Stimulated activated CD8-positive, alpha-beta memory T cell treated with anti-CD3 and anti-CD28 coated beads, Interleukin-7, amount 100 ng/mL, for 4 hours (primary cell): Measurements from ENCODE around the gene CHST5.

Experiments used
- DNase-seq, 2 donors: peaks; one replicate each; pipeline ENCODE4 v3.0.0-alpha.2; 2020; ENCODE audit warnings: low read depth in 2 of 2

CHST5 gene

GRCh38 chr16:75535901-75536300 lies at the start of gene CHST5:
Gene CHST5, minus strand, starts transcription at chr16:75536108. Its CDS starts 5,724 bp downstream, at chr16:75530384.
- DNase-seq = no peak

DNA sequence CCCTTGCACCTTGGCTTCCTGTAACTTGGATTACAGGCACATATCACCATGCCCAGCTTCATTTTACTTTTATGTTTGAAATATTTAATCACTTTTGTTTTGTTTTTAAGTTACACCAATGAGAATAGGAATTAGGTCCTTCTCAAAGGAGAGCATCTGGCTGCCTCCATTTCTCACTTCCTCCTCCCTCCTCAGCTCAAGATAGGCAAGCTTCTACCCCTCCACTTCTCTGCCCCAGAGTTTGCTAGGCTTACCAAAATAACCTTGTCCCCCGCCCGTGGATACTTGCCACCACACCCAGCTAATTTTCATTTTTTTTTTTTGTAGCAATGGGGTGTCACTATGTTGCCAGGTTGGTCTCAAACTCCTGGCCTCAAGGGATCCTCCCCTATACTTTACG lies 48.2 kb upstream of the CHST5 start:
- no peak for DNase-seq

DNA sequence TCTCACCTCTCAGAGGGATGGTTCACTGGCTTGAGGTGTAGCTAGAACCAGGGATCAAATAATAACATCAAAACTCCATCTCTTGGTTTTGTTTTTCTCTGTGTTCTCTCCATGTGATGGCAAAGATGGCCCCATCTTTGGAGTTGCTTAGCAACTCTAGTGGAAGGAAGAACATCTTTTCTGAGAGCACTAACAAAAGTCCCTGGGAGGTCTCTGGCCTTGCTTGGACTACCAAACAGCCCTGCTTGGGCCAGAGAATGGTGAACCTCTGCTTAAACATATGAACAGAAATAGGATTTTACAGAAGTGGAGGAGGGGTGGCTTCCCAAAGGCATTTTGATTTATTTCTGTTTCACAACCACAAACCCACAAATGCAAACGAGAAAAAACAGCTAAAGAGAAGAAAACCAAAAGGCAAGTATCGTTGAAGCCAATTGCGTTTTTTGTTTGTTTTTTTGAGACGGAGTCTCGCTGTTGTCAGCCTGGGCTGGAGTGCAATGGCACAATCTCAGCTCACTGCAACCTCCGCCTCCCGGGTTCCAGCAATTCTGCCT lies 43.5 kb upstream of the CHST5 start:
- DNase-seq = no peak

GRCh38 chr16:75578725-75579124 lies 42.8 kb upstream of the CHST5 start:
- DNase-seq = no peak

GRCh38 chr16:75578212-75578611 lies 42.3 kb upstream of the CHST5 start:
- DNase-seq = no peak

DNA sequence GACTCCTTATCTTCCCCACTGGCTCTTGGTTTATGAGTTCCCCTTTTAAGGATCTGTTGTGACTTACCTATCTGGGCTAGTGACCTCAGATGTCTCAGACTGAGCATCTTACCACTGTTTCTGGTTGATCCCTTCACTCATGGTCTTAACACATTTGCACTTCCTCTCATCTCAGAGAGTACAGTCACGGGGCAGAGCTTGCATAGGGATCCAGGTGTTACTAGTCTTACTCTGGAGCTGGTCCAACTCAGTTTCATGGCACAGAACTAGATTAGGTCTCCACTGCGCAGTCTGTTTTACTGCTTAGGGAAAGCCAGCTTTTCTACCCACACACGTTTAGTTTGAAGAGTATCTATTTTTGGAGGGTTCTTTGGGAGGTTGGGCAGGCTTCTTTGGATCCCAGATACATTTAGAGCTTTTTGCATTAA lies 40.5 kb upstream of the CHST5 start:
- no peak for DNase-seq

- DNase-seq = no peak
These were observed 40.0 kb upstream of the CHST5 start for GRCh38 chr16:75575958-75576357.

- no peak for DNase-seq
These were observed 38.0 kb upstream of the CHST5 start for GRCh38 chr16:75573955-75574354.

DNA sequence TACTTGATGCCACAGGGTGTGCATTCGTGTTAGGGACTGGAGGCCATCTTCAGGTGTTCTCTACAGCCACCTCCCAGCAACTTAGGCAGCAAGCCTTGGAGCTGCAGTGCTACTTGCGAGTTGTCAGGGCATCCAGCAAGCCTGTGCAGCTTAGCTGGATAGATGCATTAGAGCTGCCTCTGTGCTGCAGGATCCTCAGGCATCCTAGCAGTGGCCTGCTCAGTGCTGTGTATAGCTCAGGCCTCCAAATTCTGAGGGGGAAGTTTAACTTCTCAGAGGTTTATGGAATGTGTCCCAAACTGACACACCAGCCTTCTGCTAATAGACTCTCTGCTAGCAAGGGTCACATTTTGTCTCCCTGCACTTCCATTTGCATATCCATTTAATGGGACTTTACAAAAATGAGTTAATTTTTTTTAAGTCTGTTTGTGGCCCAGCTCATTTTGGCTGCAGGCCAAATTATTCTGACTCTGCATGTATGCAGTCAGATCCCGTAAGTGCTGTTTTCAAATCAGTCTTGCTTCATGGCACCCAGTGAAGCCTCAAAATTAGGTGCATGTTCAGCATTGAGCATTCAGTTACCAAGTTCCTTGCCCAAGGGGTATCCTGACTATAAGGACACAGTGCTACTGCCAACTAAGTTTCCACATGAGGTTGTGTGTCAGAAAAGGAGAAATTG lies 37.1 kb upstream of the CHST5 start:
- no peak for DNase-seq

- no peak for DNase-seq
These were observed 34.6 kb upstream of the CHST5 start for GRCh38 chr16:75570396-75571065.

DNA sequence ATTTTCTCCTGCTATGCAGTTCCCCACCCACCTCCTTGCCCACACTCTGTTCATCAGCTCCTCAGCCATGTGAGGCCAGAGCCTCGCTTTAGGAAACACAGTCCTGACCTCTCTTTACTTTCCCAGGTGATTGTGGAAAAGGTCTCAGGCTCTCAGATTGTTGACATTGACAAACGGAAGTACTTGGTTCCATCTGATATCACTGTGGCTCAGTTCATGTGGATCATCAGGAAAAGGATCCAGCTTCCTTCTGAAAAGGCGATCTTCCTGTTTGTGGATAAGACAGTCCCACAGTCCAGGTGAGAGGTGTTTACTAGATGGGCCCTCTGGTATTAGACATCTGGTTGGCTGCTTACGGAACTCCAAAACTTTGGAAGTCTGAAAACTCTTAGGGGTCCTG lies 32.0 kb upstream of the CHST5 start:
- no peak for DNase-seq

DNA sequence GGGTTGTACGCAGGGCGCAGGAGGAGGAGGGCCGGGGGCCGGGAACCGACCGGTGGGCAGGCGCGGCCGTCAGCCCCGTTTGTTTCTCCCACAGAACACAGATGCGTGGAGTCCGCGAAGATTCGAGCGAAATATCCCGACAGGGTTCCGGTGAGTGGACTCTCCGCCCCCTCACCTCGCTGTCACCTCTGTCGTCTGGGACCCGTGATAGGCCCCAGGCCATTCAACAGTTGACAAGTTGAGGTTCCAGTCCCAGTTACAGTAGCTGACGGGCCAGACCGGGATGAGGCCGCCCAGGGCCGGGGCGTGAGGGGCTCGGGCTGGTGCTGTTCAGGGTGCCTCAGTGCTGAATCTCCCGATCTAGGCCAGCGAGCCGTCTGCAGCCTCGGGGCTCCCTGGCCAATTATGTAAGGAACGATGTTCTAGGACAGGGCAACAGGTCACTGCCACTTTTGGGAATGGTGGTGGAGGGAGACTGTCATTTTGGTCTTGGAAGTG lies 30.9 kb upstream of the CHST5 start:
- no peak for DNase-seq

DNA sequence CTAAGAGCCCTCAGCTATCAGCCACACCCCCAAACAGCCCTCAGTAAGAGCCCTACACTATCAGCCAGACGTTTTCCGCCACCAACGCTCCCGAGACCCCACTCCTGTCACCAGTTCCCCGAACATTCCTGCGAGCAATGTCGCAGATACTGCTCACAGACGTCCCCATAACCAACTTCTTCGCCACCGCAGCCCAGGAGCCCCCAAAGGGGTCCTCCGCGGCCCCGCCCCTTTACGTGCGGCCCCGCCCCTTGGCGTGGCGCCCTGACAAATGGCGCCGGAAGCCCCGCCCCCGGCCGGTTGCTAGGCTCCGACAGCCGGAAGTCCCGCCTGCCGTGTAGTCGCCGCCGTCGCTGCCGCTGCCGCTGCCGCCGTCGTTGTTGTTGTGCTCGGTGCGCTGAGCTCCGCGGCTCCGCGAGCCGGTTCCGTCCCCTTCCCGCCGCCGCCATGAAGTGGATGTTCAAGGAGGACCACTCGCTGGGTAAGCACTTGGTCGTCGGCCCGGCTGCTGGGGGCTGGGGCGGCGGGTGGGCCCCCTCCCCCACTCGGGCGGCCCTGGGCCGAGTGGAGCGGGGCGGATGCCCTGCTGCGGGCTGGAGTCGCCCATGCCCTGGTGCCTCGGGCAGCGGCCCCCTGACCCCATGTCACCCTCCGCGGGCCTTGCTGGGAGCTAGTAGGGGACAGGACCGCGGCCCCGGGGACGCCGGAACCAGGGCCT lies 30.3 kb upstream of the CHST5 start, which contains the start of gene GABARAPL2:
TSS of gene GABARAPL2 (plus strand) at position 340 of the 718 bp plus-strand sequence. CDS start at position 448, 108 bp downstream.
- peak; percentile 77 to 88 for DNase-seq

GRCh38 chr16:75565640-75566039 lies 29.7 kb upstream of the CHST5 start:
- no peak for DNase-seq

DNA sequence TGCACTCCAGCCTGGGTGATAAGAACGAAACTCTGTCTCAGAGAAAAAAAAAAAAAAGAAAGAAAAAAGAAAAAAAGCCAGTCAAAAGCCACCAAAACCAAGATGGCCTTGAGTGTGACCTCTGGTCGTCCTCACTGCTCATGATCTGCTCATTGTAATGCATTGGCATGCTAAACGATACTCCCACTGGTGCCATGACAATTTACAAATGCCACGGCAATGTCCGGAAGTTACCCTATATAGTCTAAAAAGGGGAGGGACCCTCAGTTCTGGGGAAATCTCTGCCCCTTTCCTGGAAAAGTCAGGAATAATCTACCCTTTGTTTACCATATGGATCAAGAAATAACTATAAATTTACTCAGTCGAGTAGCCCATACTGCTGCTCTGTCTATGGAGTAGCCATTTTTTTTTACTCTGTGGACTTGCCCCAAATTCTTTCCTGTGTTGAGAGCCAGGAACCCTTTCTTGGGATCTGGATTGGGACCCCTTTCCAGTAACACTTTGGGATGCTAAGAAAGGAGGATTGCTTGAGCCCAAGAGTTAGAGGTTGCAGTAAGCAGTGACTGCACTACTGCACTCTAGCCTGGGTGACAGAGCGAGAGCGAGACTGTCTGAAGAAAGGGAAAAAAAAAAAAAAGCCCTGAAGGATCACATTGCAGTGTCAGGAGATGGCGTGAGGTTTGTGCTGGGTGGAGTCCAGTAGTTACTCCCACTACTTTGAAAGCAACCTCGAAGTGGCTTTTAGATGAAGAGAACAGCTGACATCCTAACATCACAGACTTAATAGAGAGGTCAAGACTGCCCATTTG lies 23.9 kb upstream of the CHST5 start:
- DNase-seq = no peak

DNA sequence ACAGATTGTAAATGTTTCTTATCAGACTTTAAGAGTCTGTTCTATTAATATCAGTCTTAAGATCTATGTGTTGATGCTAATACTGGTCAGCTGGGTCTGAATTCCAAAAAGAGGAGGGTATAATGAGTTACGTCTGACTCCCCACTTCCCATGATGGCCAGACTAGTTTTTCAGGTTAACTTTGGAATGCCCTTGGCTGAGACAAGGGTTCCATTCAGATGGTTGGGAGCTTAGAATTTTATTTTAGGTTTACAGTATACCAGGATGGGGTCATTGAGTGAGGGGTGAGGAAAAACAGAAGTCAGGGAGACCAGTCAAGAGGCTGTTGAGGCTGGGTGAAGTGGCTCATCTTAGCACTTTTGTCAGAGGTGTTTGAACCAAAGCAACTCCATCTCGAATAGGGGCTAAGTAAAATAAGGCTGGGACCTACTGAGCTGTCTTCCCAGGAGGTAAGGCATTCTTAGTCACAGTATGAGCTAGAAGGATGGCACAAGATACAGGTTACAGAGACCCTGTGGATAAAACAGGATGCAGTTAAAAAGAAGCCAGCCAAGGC lies 23.0 kb upstream of the CHST5 start:
- DNase-seq = no peak

GRCh38 chr16:75556431-75556950 lies 20.6 kb upstream of the CHST5 start:
- no peak for DNase-seq

- DNase-seq = peak; percentile 93 to 95
These were observed 20.0 kb upstream of the CHST5 start, which contains the start of gene TMEM231 for GRCh38 chr16:75555707-75556430. Gene TMEM231, minus strand, starts transcription at chr16:75556252. Its CDS starts 43 bp downstream, at chr16:75556209.

DNA sequence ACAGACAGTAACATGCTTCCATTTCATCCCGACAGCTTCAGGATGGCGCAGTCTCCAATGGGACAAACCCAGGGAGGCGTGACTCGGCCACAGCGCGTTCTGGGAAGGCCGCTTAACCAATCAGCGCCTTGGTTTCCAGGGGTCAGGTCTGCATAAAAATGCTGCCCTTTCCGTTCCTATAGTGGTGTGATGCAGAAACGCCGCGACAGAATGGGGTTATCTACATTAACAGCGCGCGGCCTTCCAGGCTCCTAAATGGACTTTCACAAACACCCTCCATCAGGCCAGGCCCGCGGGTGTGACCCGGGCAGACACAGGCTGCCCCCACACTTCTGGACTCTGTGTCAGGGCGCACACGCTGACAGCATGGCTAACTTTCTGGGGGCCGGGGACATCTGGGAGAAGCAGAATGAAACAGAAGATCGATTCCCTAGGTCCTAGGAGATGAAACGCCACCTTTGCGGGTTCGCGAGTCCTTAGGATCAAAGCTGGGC lies 19.4 kb upstream of the CHST5 start:
- DNase-seq = no peak

DNA sequence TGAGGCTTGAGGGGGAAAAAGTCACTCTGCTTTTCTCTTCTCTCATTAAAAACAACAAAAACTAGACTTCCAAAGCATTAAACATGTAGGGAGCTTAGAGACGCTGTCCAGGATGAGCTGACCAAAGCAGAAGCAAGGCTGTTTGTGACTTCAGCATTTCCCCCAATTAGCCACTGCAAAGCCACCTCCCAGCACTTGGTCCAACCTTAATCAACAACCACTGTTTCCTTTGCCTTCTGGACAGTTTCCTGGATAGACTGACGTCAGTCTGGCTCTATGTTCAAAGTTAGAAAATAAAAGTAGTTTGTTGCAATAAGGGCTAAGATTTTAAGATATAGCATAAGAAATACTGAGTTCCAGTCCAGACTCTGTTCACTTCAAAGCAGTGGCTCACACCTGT lies 17.0 kb upstream of the CHST5 start:
- no peak for DNase-seq
